Measurements from ENCODE around the gene RAB3GAP1. TPM values are rescaled to one million over a fixed set of nuclear protein-coding genes. Genes with fewer than 3 reads are reported as not detected.

RAB3GAP1 gene
- total RNA-seq, 1 experiment from 2014 or later = 38.9 TPM

- DNase-seq (ENCODE audit: low spot score) = peak; percentile 19
- no peaks in the 10 kb centered on the region for H3K9me3 ChIP-seq (ENCODE audit: low read depth, low read length, poor library complexity, severe bottlenecking)
- H3K4me1 ChIP-seq (ENCODE audit: insufficient read depth, low read length, poor library complexity, severe bottlenecking) = no peaks in the 10 kb centered on the region
- intact Hi-C loops (cut with micrococcal nuclease; ENCODE audit: unreplicated experiment) = no loop called here
- H3K36me3 ChIP-seq (ENCODE audit: insufficient read depth, low read length, poor library complexity, severe bottlenecking) = peaks cover 26% of the 10 kb centered on the region
- H3K27me3 ChIP-seq (replicated peaks; ENCODE audit: insufficient read depth, low read depth, low read length, poor library complexity) = no peaks in the 10 kb centered on the region
- no peak overlapping the region for H3K4me3 ChIP-seq (ENCODE audit: low read depth, low read length, poor library complexity, severe bottlenecking)
- BruUV-seq (replicated peaks) = no TSS peak
- no peak for TF ChIP-seq CTCF (conservative IDR thresholded peaks at IDR 0.05; ENCODE audit: low read depth, low read length)
- TF ChIP-seq EZH2 (IDR thresholded peaks at IDR 0.05; ENCODE audit: borderline replicate concordance, low read depth, low read length, poor library complexity, severe bottlenecking) = no peak
- no peak overlapping the region for H3K27ac ChIP-seq (ENCODE audit: low read depth, low read length, poor library complexity, severe bottlenecking)
- POLR2A ChIA-PET (ENCODE audit: low non-redundant PET) = interaction anchor here (0.7 kb wide), 1 partner anchor 110 kb away, joined by 3 read pairs; no protein-coding TSS in a partner anchor
- CTCF ChIA-PET = interaction anchor here (0.6 kb wide), 1 partner anchor 389 kb away, joined by 3 read pairs; no protein-coding TSS in a partner anchor
Observed at GRCh38 chr2:135164431-135164830, 112.3 kb downstream of the RAB3GAP1 start.

- H3K36me3 ChIP-seq (ENCODE audit: insufficient read depth, low read length, poor library complexity, severe bottlenecking) = peaks cover 27% of the 10 kb centered on the region
- intact Hi-C loops (cut with micrococcal nuclease; ENCODE audit: unreplicated experiment) = no loop called here
Observed at GRCh38 chr2:135167273-135167672, 115.2 kb downstream of the RAB3GAP1 start.

GRCh38 chr2:135168204-135168856, 116.2 kb downstream of the RAB3GAP1 start:
- no peak overlapping the region for H3K27ac ChIP-seq (ENCODE audit: low read depth, low read length, poor library complexity, severe bottlenecking)
- DNase-seq (ENCODE audit: low spot score) = peak; percentile 7
- no peak for TF ChIP-seq CTCF (conservative IDR thresholded peaks at IDR 0.05; ENCODE audit: low read depth, low read length)
- TF ChIP-seq EZH2 (IDR thresholded peaks at IDR 0.05; ENCODE audit: borderline replicate concordance, low read depth, low read length, poor library complexity, severe bottlenecking) = no peak
- CTCF ChIA-PET = interaction anchor here (0.5 to 0.6 kb wide), 2 partner anchors 10 to 116 kb away, joined by 3 to 6 read pairs; partner anchors contain the start of gene RAB3GAP1
- no peaks in the 10 kb centered on the region for H3K9me3 ChIP-seq (ENCODE audit: low read depth, low read length, poor library complexity, severe bottlenecking)
- POLR2A ChIA-PET (ENCODE audit: low non-redundant PET) = no interaction called here
- no peaks in the 10 kb centered on the region for H3K4me1 ChIP-seq (ENCODE audit: insufficient read depth, low read length, poor library complexity, severe bottlenecking)
- intact Hi-C loops (cut with micrococcal nuclease; ENCODE audit: unreplicated experiment) = no loop called here
- H3K27me3 ChIP-seq (replicated peaks; ENCODE audit: insufficient read depth, low read depth, low read length, poor library complexity) = no peaks in the 10 kb centered on the region
- no TSS peak for BruUV-seq (replicated peaks)
- peaks cover 27% of the 10 kb centered on the region for H3K36me3 ChIP-seq (ENCODE audit: insufficient read depth, low read length, poor library complexity, severe bottlenecking)
- no peak overlapping the region for H3K4me3 ChIP-seq (ENCODE audit: low read depth, low read length, poor library complexity, severe bottlenecking)

More at GRCh38 chr2:135167273-135167672, 115.2 kb downstream of the RAB3GAP1 start:
- BruUV-seq (replicated peaks) = no TSS peak
- Histone ChIP-seq H3K4me3 (ENCODE audit: low read depth, low read length, poor library complexity, severe bottlenecking) (no peak overlapping the region), H3K27me3 (replicated peaks; ENCODE audit: insufficient read depth, low read depth, low read length, poor library complexity) (no peaks in the 10 kb centered on the region), H3K9me3 (ENCODE audit: low read depth, low read length, poor library complexity, severe bottlenecking) (no peaks in the 10 kb centered on the region), H3K4me1 (ENCODE audit: insufficient read depth, low read length, poor library complexity, severe bottlenecking) (no peaks in the 10 kb centered on the region), H3K27ac (ENCODE audit: low read depth, low read length, poor library complexity, severe bottlenecking) (no peak overlapping the region)
- ChIA-PET CTCF (no interaction called here), POLR2A (ENCODE audit: low non-redundant PET) (interaction anchor here (0.6 kb wide), 1 partner anchor 19 kb away, joined by 7 read pairs; no protein-coding TSS in a partner anchor)
- TF ChIP-seq CTCF (conservative IDR thresholded peaks at IDR 0.05; ENCODE audit: low read depth, low read length) (no peak), EZH2 (IDR thresholded peaks at IDR 0.05; ENCODE audit: borderline replicate concordance, low read depth, low read length, poor library complexity, severe bottlenecking) (no peak)
- no peak for DNase-seq (ENCODE audit: low spot score)
